ENCODE data around the gene AGAP1.

The AGAP1 gene

DNA sequence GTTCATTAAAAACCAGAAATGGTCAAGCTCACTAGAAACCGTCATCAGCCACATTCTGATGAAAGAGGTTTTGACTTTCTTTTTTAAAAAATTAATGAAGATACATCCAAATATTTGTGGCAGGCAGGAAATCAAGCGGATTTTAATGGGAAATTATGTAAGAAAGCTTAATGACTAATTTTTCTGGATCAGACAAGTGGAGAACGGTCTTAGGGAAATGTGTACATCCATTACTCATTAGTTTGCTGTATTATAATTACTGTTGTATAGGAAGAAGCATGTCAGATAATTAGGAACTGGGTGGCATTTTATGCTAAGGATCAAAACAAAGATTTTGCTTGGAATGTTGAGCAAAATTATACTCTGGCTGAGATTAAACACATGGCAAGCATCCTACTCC lies 39.4 kb downstream of the AGAP1 start:
- no peak for DNase-seq (ENCODE audit: low read depth)

DNA sequence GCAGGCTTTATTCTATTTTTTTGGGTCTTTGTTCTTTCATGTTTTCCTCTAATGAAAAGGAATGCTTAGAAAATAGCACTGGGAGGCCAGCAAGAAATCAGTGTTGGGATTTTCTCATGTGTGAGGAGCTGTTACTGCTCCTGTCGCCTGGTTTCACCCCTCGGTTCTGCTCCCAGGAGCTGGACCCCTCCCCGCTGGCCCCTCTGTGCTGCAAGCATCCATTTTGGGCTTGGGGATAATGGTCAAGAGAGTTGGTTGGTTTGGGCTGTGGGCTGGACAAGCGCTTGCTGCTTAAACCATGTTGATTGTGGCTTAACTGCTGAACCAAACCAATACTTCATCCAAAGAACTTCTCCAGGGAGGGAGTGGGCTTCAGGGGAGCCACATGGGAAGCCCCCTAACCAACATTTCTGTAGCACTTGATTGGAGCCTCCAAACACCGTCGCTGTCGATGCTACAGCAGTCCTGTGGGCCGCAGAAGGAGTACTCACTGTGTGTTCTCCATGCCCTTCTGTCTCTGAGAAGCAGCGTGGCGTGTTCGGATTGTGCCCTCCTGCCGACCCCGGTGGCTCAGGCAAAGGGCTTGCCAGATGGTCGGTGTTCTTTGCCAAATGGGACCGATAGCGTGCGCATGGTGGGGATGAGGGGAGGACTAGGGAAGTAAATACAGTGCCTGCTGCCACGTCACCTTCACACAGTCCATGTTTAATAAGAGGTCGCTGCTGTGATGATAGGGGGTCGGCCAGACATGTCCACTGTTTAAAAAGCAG lies 40.0 kb downstream of the AGAP1 start:
- no peak for DNase-seq (ENCODE audit: low read depth)

DNA sequence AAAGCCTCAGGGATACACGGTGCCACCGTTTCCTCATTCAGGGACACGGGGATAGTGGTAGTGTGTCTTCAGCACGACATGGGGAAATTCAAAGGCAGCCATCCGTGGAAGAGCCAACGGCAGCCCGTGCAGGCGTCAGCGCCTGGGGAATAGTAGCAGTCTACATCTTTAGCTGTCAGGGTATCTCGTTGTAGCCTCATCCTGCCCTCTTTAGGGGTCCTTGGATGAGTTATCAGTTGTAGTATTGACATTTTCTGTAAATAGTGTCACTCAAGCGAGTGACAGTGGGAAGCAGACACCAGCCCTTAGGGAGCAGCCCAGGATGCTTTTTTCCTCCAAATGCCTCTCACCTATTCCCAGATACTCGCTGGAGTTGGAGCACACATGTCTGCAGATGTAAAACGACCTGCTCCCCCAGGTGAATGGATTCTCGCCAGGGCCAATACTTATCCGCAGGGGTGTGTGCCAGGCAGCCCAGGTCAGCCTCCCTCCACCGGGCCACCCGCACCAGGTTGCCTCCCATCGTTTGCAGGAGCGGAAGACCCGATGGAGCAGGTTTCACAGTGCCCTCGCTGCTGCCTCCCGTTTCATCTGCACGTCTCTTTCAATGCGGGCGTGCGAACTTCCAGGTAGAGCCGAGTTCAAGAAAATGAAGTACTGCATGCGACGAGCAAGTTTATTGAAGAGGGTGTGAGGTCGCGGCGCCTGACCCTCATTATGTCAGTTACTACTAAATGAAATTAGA lies 41.0 kb downstream of the AGAP1 start:
- DNase-seq (ENCODE audit: low read depth) = no peak

DNA sequence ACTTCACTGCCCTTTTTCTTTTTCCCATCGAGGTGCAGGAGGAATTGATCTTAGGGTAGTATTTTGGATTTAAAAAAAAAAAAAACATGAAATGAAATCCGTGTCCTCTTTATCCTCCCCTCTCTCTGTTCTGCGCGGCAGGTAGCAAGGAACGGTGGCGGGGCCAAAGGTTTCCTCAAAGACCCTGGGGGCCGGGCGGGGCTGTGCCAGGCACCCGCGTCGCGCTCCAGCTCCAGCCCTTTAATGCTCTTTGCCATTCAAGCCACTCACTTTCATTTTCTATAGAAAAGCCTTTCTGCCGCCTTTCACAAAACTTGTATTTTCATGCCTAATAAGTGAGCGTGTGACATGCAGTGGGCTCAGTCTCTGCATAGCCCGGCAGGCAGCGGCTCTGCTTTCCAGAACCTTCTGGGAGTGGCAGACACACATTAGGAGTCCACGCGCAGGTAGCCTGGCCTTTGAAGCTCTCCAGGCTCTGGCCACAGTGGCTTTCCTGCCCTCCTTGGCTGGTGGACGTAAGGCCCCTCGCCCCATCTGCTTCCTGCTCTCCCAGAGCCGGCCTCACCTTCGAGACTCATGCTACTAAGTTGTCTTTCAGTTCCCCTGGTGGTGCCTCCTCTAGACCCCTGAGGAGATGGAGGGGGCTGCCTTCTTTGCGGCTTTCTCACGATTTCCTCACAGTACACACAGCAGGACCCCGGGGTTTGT lies 41.7 kb downstream of the AGAP1 start:
- DNase-seq (ENCODE audit: low read depth) = no peak

DNA sequence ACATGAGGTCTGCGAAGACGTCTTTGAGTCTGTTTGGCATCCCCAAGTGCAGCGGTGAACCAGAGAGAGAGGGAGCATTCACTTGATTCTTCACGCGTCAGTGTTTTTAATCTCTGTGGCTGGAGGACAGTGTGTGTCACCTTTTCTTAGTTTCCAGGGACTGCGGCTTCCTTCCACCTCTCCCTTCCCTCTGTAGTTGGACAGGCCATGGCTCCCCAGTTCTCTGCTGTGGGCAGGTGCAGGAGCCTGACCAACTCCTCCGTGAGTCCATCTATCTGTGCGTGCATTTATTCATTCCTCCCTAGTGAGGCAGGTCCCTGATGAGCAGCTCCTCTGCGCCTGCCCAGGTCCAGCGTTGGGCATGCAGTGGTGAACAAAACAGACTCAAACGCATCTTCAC lies 42.9 kb downstream of the AGAP1 start:
- DNase-seq (ENCODE audit: low read depth) = no peak

DNA sequence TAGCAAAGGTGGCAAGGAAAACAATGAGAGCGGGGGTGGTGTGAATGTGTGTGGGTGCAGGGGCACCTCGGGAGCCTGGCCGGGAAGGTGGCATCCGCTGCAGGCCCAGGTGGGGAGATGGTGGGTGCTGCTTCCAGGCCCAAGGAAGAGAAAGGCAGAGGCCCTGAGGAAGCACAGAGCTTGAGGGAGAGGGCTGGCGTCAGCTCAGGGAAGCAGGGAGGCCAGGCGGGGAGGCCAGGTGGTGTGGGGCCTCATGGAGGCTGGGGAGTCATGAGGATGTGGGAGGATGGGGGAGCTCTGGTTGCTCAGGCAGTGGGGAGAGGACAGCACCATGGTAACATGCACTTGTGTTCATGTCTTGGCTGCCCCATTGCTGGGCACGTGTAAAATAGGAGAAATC lies 43.3 kb downstream of the AGAP1 start:
- DNase-seq (ENCODE audit: low read depth) = no peak

DNA sequence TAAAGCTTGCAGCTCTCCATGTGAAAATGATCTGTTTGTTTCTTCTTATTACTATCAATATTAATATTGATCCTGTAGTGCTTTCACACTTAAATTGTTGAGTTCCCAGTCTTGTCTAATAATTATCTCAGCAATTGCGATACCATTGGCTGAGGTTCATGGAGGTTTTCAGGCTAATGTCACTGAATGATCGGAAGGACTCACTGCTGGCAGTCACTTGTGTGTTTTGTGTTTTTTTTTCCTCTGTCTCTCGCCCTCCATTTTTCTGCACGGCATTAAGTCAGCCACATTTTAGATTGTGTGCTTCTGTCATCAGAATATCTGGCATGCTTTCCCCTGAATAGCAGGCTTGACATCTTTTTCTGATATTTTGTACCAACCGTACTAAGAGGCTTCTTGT lies 43.7 kb downstream of the AGAP1 start:
- no peak for DNase-seq (ENCODE audit: low read depth)

DNA sequence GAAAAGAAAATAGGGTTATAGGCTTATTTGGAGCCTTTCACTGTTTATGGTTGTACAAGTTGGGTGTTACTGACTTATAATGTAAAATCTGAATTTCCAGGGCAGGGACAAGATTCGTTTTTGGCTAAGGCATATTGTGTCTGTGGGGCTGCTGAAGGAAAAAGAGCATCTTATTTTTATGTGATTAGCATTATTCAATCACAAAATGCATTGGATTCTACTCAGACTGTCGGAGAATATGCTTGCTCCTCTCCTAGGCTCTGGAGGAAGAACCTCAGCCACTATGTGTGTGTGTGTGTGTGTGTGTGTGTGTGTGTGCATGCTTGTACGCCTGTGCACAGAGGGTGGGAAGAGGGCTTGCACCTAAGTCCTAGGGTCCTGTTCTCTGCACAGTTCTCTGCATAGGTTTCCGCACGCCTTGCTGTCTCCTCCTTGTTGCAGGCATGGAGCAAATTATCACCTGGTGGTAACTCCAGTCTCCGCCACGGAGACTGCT lies 44.3 kb downstream of the AGAP1 start:
- DNase-seq (ENCODE audit: low read depth) = no peak

DNA sequence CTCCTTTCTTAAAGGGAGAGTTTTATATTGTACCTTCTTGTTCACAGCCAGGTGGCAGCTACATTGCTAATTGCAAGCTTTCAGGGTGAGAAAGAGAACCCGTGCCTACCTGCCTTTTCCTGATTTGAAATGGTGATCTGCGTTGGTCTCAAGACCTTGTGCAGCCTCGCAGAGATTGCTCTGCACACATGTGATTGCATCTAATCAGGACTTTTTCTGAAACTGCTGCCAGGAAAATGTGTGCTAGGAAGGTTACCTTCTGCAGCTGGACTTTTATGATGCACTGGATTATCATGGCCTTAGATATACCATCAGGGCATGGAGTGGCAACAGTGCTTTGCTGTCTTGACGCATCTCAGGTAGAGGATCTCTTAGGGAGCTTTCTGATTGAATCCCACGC lies 45.1 kb downstream of the AGAP1 start:
- no peak for DNase-seq (ENCODE audit: low read depth)

DNA sequence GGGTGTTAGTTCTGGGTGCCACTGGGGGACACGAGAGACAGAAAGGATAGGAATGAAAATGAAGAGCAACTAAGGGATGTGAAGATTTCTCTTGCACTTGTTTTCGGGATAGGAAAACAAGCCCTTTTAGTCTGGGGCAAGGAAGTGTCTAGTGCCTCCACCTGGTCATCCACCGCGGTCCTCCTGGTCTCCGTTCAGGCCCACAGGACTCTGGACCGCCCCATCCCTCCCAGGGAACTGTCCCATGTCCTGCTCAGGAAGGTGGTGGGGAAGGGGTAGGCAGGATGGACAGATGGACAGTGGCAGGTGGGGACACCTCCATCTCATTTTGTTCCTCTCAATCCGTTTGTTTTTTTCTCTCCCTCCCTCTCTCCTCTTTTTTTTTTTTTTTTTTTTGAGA lies 45.9 kb downstream of the AGAP1 start:
- no peak for DNase-seq (ENCODE audit: low read depth)

DNA sequence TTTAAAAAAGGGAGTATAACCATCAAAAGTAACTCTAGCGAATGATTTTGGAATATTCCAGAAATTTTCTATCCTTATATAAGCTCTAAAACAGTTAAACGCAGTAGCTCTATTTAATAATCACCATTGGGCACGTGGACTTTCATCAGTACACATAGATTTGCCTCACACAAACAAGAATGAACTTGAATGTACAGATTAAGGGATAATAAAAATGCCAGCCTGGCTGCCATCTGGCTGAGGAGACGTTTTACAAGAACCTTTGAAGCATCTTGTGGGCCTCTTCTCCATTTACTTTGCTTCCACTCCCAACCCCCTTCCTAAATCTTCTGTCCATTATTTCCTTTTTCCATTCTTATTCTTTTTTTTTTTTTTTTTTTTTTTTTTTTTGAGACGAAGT lies 47.2 kb downstream of the AGAP1 start:
- no peak for DNase-seq (ENCODE audit: low read depth)

DNA sequence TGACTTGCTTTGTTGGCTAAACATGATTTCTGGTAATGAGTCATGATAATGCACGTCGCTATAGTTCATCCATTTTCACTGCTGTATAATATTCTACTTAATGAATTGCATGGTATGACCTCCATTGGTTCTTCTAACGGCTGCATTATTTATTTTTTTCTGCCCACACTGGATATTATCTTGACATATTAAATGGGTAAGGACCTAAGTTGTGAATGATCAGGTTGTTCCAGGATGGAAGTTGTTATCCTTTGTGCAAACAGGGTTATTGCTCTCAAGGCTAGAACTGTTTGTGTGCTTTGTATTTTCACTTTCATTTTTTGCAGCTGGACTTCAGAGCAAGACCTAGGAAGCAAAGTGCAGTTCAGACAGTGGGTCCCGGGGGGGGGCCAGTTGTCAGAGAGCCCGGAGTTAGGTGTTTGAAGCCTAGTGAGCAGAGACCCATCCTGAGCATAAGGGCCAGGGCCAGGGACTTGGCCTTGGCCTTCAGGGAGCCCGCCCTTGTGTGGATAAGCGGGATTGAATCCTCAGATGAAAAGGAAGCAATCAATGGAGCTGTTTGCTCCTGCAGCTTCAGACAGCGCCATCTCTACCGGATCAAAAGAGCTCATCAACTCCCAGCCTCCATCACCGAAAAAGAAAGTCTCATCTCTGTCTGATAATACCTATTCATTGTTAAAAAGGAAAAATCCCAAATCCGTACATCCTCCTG lies 48.2 kb downstream of the AGAP1 start:
- no peak for DNase-seq (ENCODE audit: low read depth)

DNA sequence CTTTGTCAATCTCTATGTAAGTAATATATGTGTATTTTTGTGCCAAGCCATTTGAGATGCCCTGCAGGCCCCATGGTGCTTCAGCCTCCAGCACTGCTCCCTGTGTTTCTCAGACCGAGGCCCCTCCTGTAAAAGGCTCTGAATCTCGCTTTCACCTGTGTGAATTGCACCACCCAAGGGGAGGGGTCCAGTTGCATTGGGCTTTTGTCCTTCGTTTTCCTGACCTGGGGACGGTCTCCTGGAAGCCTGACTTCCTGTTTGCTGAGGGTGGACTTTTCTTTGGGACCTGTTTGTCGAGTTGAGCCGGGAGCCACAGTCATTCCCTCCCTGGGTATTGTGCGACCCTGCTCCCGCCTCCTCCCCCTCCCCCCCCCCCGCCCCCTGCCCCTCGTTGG lies 48.9 kb downstream of the AGAP1 start:
- DNase-seq (ENCODE audit: low read depth) = no peak

DNA sequence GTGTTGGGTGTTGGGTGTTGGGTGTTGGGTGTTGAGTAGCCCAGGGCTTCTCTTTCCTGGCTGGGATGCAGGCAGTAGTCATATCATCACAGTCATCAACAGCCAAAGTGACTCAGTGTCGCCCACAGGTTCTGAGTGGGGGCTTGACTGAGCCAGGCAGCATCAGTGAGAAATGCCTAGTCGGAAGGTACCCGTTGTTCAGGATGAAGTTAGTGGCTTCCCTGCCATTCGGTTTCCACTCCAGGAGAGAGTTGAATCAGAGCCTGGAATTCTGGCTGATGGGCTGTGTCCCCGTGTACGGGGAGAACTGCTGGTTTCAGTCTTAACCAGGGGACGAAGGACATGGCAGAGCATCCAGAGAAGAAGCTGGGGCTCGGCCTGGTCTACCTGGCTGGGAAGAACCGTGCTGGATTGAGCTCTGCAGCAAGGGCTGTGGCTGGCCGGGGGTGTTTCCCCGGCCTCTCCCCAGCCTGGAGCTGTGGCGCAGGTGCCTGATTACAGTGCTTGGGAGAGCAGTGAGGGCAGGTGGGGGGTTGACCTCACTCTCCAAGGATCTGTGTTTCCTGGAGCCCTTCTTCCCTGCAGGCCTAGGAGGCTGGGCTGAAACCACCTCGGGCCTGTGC lies 49.4 kb downstream of the AGAP1 start:
- DNase-seq (ENCODE audit: low read depth) = no peak

DNA sequence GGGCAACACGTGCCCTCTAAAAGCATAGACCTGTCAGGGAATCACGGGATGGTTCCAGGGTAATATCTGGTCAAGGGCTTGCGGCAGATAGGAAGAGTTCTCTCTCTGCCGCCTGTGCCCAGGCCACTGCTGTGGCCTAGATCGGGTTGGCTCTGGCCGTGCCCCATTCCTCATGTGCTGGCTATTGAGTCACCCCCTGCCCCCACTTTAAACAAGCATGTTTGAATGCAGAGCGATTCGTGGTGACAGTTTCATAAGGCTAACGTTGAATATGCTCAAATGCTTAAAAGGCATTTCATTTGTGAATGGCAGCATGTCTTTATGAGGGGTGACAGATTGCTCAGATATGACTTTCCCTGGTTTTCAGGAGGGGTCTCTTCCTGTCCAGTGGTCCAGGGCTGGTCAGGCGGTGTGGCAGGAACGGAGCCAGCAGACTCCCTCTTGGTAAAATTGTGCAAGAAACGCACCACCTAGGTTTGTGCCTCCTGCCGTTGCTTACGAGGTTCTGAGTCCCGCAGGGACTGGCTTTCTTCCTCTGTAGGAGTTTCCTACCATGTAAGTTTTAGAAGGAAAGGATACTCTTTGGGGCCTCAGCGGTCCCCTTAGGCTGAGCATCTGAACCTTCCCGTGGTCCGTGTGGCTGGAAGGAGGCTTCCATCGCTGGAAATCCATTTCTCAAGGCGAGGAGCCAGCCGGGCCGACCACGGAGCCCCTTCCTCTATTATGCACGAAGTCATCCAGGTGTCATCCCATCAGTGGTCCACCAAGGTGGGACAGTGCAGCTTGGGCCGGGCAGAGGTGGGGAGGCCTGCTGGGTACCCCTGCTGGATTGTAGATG lies 50.2 kb downstream of the AGAP1 start:
- DNase-seq (ENCODE audit: low read depth) = no peak

DNA sequence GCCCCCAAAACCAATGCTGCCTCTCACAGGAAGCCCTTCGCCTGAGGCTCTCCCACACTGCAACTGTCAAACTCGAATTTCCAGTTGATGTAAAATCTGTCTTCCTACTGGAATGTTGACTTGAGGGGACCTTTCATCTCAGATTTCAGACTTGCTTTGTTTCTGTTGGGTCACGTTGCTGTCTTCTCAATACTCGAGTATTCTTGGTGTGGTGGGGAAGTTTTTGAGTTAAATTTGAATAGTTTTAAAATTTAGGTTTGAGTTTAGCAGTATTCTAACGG lies 50.8 kb downstream of the AGAP1 start:
- DNase-seq (ENCODE audit: low read depth) = no peak

DNA sequence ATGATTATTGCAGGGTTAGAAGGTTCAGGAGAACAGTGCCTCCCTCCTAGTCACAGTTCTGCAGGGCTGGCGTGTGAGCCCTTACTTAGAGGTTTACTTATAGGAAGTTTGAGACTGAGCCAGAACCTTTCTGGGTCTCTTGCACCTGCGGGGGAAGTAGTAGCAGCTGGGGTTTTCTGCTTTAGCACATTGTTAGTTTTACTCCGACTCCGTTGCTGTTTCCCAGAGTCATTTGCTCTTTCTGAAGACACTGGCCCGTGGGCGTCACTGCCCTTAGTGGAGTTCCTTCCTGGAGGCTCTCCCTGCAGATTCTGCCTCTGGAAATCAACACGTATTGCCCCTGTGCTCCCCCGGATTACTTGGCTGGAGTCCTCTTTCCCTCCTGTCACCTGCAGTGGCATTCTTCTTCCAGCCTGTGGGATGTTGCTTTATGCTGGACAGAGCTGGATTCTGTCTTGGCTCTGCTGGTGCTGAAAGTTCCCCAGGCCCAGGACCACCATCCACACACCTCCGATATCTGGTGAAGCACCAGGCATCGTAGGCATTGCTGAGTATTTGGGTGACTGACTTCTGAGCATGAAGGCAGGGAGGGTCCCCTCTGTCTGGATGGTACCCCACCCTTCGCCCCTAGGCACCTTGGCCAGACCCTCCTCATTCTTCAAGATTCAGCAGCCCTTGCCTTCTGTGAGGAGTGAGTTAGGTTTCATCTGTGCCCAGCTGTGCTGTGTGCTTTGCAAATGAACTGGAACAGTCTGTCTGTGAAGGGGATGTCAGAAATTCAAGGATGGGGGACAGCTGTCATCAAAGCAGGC lies 51.7 kb downstream of the AGAP1 start:
- DNase-seq (ENCODE audit: low read depth) = no peak

DNA sequence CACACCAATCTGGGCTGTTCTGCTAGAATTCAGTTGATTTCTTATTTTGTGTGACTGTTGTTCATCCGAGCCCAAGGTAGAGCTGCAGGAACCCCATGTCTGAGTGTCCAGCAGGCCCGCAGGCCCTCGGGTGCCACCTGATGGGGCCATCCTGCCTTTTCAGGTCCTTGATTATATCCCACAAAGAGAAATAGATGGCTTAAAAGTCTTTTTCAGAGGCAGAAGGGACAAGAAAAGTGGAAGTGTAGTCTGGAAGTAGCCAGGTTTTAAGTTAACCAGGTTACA lies 52.2 kb downstream of the AGAP1 start:
- DNase-seq (ENCODE audit: low read depth) = no peak

DNA sequence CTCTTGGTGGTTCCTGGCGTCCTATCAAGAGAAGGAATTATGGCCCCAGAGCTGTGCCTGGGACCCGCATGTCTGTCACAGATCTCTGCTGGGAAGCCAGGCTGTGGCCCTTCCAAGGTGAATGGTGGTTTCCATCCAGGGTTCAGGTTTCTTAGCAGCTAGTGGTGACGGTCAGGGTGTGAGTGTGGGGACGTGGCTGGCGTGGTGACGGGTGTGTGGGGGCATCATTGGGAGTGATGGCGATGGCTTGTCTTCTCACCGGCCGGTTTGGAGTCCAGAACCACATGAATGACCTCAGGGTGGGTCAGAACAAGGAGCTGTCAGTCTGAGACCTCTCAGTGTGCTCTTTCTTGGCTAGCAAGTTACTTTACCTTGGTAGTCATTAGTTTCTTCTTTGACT lies 52.6 kb downstream of the AGAP1 start:
- no peak for DNase-seq (ENCODE audit: low read depth)

DNA sequence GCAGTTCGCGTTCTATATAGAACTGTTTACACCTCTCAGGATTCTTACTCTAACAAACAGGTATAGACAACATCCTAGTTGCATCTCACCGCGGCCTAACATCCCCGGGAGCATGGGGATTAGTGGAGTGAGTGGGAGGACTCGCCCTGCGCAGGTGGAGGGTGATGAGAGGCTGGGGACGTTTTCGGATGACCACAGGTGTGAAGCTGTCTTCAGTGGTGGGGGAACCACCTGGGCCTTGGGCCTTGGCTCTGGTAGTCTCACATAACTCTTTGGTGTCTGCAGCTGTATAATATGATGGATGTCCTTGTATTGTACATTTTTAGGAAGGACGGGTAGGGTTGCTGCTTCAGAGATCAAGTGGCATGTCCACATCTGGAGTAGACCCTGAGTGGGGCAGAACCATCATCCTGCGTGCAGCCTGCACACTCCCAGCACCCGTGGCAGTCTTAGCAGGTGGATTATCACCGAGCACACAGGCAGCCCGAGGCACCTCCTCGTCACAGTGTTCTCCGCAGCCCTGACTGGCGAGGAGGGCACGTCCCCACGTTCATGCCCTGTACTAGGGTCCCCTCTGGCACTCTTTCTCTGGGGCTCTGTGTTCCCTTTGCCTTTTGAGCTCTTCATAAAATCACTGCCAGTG lies 56.0 kb downstream of the AGAP1 start:
- no peak for DNase-seq (ENCODE audit: low read depth)

All from GM04504 (cell line).